ENCODE measurements around the gene KANSL1. TPM values are rescaled to one million over a fixed set of nuclear protein-coding genes. Genes with fewer than 3 reads are reported as not detected.

KANSL1 gene
- total RNA-seq, 1 donor from 2014 or later, result 61.4 TPM

- Mint-ChIP-seq H3K4me3 (ENCODE audit: unreplicated experiment) (no peak overlapping the region), H3K27me3 (ENCODE audit: low read depth) (no peaks in the 10 kb centered on the region), H3K36me3 (ENCODE audit: low read depth) (peaks cover 38% of the 10 kb centered on the region), H3K9me3 (ENCODE audit: low read depth) (no peaks in the 10 kb centered on the region), H3K27ac (ENCODE audit: unreplicated experiment) (no peak overlapping the region), H3K4me1 (ENCODE audit: low read depth) (peaks cover under 1% of the 10 kb centered on the region)
- no peak for TF ChIP-seq CTCF (IDR thresholded peaks at IDR 0.05)
- DNase-seq (ENCODE audit: low spot score), result no peak
Observed at GRCh38 chr17:46038937-46039336, 154.3 kb downstream of the KANSL1 start.

GRCh38 chr17:46038414-46038813 is 154.8 kb downstream of the KANSL1 start:
- DNase-seq (ENCODE audit: low spot score), result no peak
- no peaks in the 10 kb centered on the region for H3K27me3 Mint-ChIP-seq (ENCODE audit: low read depth)
- no peak overlapping the region for H3K4me3 Mint-ChIP-seq (ENCODE audit: unreplicated experiment)
- no peak overlapping the region for H3K27ac Mint-ChIP-seq (ENCODE audit: unreplicated experiment)
- no peak for TF ChIP-seq CTCF (IDR thresholded peaks at IDR 0.05)
- H3K36me3 Mint-ChIP-seq (ENCODE audit: low read depth), result peaks cover 38% of the 10 kb centered on the region
- H3K9me3 Mint-ChIP-seq (ENCODE audit: low read depth), result no peaks in the 10 kb centered on the region
- H3K4me1 Mint-ChIP-seq (ENCODE audit: low read depth), result no peaks in the 10 kb centered on the region

DNA sequence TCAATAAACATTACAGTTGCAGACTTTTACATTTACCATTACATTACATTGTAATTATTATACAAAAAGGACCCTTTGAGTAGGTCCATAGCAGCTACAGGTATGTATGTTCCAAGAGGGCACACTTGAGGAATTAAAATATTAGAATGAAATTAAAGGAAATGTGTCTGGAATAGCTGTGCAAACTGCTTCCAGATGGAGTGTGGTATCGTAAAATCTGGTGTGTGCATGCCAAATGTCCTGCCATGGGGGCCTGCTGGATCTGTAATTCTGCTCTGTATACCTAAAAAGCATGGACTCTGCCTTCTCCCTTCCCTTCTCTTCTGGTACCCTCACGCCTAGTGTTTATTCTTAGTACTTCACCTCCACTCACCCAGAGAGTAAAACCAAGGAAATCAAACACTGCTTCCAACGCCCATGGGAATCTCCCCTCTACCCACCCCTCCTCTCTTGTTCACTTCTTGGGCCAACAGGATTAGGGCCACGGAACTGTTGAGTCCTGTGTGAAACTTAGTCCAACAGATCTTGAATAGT is 155.4 kb downstream of the KANSL1 start:
- Mint-ChIP-seq H3K27me3 (ENCODE audit: low read depth) (no peaks in the 10 kb centered on the region), H3K4me3 (ENCODE audit: unreplicated experiment) (no peak overlapping the region), H3K36me3 (ENCODE audit: low read depth) (peaks cover 43% of the 10 kb centered on the region), H3K9me3 (ENCODE audit: low read depth) (no peaks in the 10 kb centered on the region), H3K27ac (ENCODE audit: unreplicated experiment) (no peak overlapping the region), H3K4me1 (ENCODE audit: low read depth) (no peaks in the 10 kb centered on the region)
- no peak for TF ChIP-seq CTCF (IDR thresholded peaks at IDR 0.05)
- DNase-seq (ENCODE audit: low spot score), result no peak

GRCh38 chr17:46036491-46036890 is 156.7 kb downstream of the KANSL1 start:
- no peaks in the 10 kb centered on the region for H3K4me1 Mint-ChIP-seq (ENCODE audit: low read depth)
- H3K9me3 Mint-ChIP-seq (ENCODE audit: low read depth), result no peaks in the 10 kb centered on the region
- no peak overlapping the region for H3K4me3 Mint-ChIP-seq (ENCODE audit: unreplicated experiment)
- no peak for DNase-seq (ENCODE audit: low spot score)
- H3K27ac Mint-ChIP-seq (ENCODE audit: unreplicated experiment), result no peak overlapping the region
- H3K27me3 Mint-ChIP-seq (ENCODE audit: low read depth), result no peaks in the 10 kb centered on the region
- no peak for TF ChIP-seq CTCF (IDR thresholded peaks at IDR 0.05)
- peaks cover 50% of the 10 kb centered on the region for H3K36me3 Mint-ChIP-seq (ENCODE audit: low read depth)

- no peaks in the 10 kb centered on the region for H3K27me3 Mint-ChIP-seq (ENCODE audit: low read depth)
- H3K4me1 Mint-ChIP-seq (ENCODE audit: low read depth), result no peaks in the 10 kb centered on the region
- H3K9me3 Mint-ChIP-seq (ENCODE audit: low read depth), result no peaks in the 10 kb centered on the region
- H3K27ac Mint-ChIP-seq (ENCODE audit: unreplicated experiment), result no peak overlapping the region
- no peak for TF ChIP-seq CTCF (IDR thresholded peaks at IDR 0.05)
- no peak overlapping the region for H3K4me3 Mint-ChIP-seq (ENCODE audit: unreplicated experiment)
- no peak for DNase-seq (ENCODE audit: low spot score)
- H3K36me3 Mint-ChIP-seq (ENCODE audit: low read depth), result peaks cover 57% of the 10 kb centered on the region
Observed at GRCh38 chr17:46035112-46035818, 158.0 kb downstream of the KANSL1 start.
